HG02840 (cell line): ENCODE data around the gene GRSF1.
"Not testable (repeated sequence)": the region's sequence is repeated elsewhere in the genome, so short reads cannot be mapped to it uniquely, and the experiment has no call there.

Source experiments
- ATAC-seq: cut with Tn5 transposase; IDR thresholded peaks from one replicate; pipeline ENCODE4 v1.9.1; 2021; ENCODE audit warnings: mild to moderate bottlenecking, moderate library complexity, moderate number of reproducible peaks; ENCODE audit not compliant: unreplicated experiment, low FRiP score

The GRSF1 gene, protein sequence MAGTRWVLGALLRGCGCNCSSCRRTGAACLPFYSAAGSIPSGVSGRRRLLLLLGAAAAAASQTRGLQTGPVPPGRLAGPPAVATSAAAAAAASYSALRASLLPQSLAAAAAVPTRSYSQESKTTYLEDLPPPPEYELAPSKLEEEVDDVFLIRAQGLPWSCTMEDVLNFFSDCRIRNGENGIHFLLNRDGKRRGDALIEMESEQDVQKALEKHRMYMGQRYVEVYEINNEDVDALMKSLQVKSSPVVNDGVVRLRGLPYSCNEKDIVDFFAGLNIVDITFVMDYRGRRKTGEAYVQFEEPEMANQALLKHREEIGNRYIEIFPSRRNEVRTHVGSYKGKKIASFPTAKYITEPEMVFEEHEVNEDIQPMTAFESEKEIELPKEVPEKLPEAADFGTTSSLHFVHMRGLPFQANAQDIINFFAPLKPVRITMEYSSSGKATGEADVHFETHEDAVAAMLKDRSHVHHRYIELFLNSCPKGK

GRCh38 chr4:70839589-70840093, at the start of gene GRSF1:
Gene GRSF1 (minus strand): TSS chr4:70839890. CDS start chr4:70839827, 63 bp downstream.
- ATAC-seq, result peak; percentile 55

DNA sequence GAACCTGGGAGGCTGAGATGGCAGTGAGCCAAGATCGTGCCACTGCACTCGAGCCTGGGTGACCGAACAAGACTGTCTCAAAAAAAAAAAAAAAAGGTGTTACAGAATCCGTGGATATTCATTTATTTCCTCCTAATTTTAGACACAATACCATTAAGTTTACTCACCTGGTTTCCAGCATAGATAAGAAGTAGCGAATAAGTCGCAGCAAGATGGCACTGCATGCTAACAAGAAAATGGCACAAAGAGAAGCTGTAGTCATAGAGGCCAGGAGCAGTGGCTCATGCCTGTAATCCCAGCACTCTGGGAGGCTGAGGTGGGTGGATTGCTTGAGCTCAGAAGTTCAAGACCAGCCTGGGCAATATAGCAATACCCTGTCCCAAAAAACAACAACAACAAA, 45.5 kb upstream of the GRSF1 start:
- no peak for ATAC-seq

DNA sequence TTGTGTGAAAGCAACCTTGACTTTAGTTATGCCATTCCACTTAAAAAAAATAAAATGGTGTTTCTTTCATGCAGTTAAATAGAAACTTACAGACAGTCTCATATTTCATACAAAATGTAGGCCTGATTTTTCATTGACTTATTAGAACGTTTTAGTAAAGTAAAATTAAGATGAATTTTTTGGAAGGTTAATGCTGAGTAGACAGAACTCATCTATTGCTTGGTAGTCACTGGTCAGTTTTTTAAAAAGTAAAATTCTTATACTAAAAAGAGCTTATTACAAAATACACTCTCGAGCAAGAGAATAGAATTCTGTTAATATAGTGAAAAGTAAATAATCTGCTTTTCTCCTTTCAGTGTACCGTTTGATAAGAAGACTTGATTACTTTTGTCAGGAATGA, 41.0 kb upstream of the GRSF1 start:
- ATAC-seq, result no peak

- no peak for ATAC-seq
Observed at GRCh38 chr4:70877556-70877955, 37.9 kb upstream of the GRSF1 start.

GRCh38 chr4:70874268-70875156, 34.8 kb upstream of the GRSF1 start:
- peak; percentile 59 for ATAC-seq

GRCh38 chr4:70873216-70873615, 33.5 kb upstream of the GRSF1 start:
- no peak for ATAC-seq

DNA sequence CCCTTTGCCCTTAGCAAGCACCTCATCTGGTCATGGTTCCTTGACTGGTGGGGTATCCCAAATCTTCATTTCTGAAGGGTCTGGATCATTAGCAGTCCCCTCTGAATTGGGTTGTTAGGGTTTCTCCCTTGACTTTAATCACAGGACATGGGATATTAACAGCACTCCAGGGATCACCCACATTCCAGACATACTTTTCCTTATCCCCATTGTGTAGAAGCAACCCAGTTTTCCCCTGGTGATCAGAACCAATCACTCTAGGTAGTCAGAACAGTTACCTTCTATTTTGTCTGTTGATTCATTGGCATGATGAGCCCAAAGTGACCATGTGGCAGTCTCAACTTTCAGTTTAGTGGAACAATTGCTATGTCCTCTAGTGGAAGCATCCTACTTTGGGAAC, 29.1 kb upstream of the GRSF1 start:
- ATAC-seq, result no peak

GRCh38 chr4:70863099-70863790, 23.6 kb upstream of the GRSF1 start:
- peak; percentile 79 for ATAC-seq

- no peak for ATAC-seq
Observed at GRCh38 chr4:70859066-70859465, 19.4 kb upstream of the GRSF1 start.

- no peak for ATAC-seq
Observed at GRCh38 chr4:70858454-70858853, 18.8 kb upstream of the GRSF1 start.

GRCh38 chr4:70855464-70855863, 15.8 kb upstream of the GRSF1 start:
- no peak for ATAC-seq

- no peak for ATAC-seq
Observed at GRCh38 chr4:70849291-70849690, 9.6 kb upstream of the GRSF1 start.

DNA sequence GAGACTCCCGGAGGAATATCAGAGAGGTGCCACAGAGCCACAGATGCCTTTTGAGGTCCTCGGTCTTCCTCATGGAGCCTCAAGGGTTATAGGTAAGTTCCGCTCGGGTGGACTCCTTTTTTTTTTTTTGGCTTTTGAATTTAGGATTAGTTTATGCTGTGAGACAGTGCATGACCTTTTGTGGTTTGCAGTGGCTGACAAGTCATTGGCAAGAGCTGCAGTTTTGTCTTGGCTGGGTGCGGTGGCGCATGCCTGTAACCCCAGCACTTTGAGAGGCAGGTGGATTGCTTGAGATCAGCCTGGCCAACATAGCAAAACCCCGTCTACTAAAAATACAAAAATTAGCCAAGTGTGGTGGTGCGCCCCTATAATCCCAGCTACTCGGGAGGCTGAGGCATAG, 4.5 kb upstream of the GRSF1 start:
- ATAC-seq, result no peak

- peak; percentile 30 for ATAC-seq
Observed at GRCh38 chr4:70842761-70843435, 3.2 kb upstream of the GRSF1 start.

GRCh38 chr4:70841951-70842350, 2.3 kb upstream of the GRSF1 start:
- ATAC-seq, result no peak

GRCh38 chr4:70841211-70841610, 1.5 kb upstream of the GRSF1 start:
- no peak for ATAC-seq

- ATAC-seq, result not testable (repeated sequence)
Observed at GRCh38 chr4:70840631-70841030, 941 bp upstream of the GRSF1 start.

DNA sequence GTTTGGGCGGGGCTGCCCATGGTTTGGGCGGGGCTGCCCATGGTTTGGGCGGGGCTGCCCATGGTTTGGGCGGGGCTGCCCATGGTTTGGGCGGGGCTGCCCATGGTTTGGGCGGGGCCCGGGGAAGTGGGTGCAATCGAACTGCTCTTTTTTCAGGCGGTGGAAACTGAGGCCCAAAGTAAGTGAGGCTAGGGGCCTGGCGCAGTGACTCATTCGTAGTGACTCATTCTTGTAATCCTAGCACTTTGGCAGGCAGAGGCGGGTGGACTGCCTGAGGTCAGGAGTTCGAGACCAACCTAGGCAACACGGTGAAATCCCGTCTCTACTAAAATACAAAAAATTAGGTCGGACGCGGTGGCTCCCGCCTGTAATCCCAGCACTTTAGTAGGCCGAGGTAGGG, 447 bp upstream of the GRSF1 start:
- ATAC-seq, result not testable (repeated sequence)

DNA sequence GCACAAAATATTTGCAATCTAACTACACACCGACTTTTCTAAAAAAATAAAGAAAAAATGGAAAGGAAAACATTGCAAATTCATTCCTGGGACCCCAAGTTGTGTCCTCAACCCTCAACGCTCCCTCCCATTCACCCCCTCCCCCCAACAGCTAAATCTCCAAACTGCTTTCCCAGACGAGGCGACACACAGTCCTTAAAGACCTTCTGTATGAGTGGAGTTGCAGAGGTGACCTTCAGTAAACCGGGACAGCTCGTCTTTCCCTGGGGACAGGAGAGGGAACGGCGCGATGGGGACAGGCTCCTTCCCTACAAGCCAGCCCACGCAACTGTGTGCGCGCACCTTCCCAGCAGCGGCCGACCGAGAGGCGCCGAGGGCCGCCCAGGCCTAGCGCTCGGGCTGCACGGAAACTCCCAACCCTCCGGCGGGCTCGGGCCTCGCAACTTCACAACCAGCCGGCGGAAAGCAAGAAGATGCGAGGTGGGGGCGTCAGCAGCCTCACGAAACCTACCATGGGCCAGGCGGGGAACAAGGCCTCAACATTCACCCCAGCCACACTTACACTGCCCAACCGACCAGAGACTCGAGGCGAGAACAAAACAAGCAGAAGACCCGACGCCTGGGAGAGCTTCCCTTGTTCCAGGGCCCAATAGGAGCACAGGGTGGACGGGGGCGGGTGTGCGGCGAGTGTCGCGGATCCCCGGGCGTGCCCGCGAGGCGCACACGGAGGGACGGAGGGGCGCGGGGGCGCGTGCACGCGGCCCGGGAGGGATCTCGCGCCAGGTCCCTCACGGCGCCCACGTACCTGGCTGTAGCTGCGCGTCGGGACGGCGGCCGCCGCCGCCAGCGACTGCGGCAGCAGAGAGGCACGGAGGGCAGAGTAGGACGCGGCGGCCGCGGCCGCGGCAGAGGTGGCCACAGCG, 763 bp downstream of the GRSF1 start:
- peak; percentile 45 for ATAC-seq
